Lower leg skin (tissue), 3 donors: ENCODE results near the gene RHBDL1.

ENCODE experiments used
- CTCF ChIP-seq, 3 donors: fragments of 450-650 bp; IDR thresholded peaks; one replicate each; pipeline ENCODE4 v1.5.1; 2016; ENCODE audit warnings: antibody characterized with exemption in 3 of 3, mild to moderate bottlenecking in 3 of 3, moderate library complexity in 2 of 3
- POLR2A ChIP-seq, 2 donors: fragments of 450-650 bp; IDR thresholded peaks; one replicate each; pipeline ENCODE4 v1.6.1; 2016 to 2017; ENCODE audit warnings: antibody characterized with exemption in 2 of 2, mild to moderate bottlenecking in 1 of 2, moderate library complexity in 1 of 2

- TF ChIP-seq CTCF (IDR thresholded peaks at IDR 0.05) (no peak), POLR2A (IDR thresholded peaks at IDR 0.05) (no peak)
These were observed 26.9 kb downstream of the RHBDL1 start for GRCh38 chr16:702341-702740.
